Liver (tissue), 3 donors: Measurements from ENCODE around the gene TUSC2.

ENCODE experiments used
- ATF3 ChIP-seq: IDR thresholded peaks from 2 replicates; pipeline ENCODE4 v1.6.1; 2016; ENCODE audit warnings: antibody characterized with exemption
- CTCF ChIP-seq: fragments of 150-350 bp; IDR thresholded peaks from 2 replicates; pipeline ENCODE4 v1.5.1; 2017; ENCODE audit warnings: improper control_type of control experiment, low read depth, low read length; ENCODE audit not compliant: missing input control
- GABPA ChIP-seq, 2 donors: IDR thresholded peaks in 1 of 2; conservative IDR thresholded peaks in 1 of 2; 2 replicates each; pipeline ENCODE4 v1.6.1; 2016; ENCODE audit warnings: antibody characterized with exemption in 2 of 2, mild to moderate bottlenecking in 1 of 2, moderate library complexity in 1 of 2
- HNF4A ChIP-seq, 2 donors: conservative IDR thresholded peaks; 2 replicates each; pipeline ENCODE4 v1.6.1; 2016; ENCODE audit warnings: antibody characterized with exemption in 2 of 2, mild to moderate bottlenecking in 2 of 2
- JUND ChIP-seq, 2 donors: IDR thresholded peaks; 2 replicates each; pipeline ENCODE4 v1.6.1; 2016; ENCODE audit warnings: antibody characterized with exemption in 2 of 2
- MAX ChIP-seq: IDR thresholded peaks from 2 replicates; pipeline ENCODE4 v1.6.1; 2016; ENCODE audit warnings: antibody characterized with exemption
- REST ChIP-seq: IDR thresholded peaks from 2 replicates; pipeline ENCODE4 v1.6.1; 2016; ENCODE audit warnings: antibody characterized with exemption, mild to moderate bottlenecking
- SP1 ChIP-seq: IDR thresholded peaks from 2 replicates; pipeline ENCODE4 v1.6.1; 2018; ENCODE audit warnings: antibody characterized with exemption, mild to moderate bottlenecking
- TAF1 ChIP-seq: conservative IDR thresholded peaks from 2 replicates; pipeline ENCODE4 v1.6.1; 2016; ENCODE audit warnings: antibody characterized with exemption, mild to moderate bottlenecking
- YY1 ChIP-seq: IDR thresholded peaks from 2 replicates; pipeline ENCODE4 v1.6.1; 2016; ENCODE audit warnings: antibody characterized with exemption, mild to moderate bottlenecking
- donor health status: healthy.
- donor health status: healthy.

- TF ChIP-seq CTCF (no peak), JUND (IDR thresholded peaks at IDR 0.05) (no peak), TAF1 (no peak), MAX (no peak), REST (no peak), SP1 (no peak), HNF4A (conservative IDR thresholded peaks at IDR 0.05) (no peak), GABPA (IDR thresholded peaks at IDR 0.05 in 1 of 2, conservative IDR thresholded peaks at IDR 0.05 in 1 of 2) (no peak), YY1 (no peak), ATF3 (no peak)
Observed at GRCh38 chr3:50326182-50326541, 1.9 kb downstream of the TUSC2 start.
